Chondrocyte (in vitro differentiated cells): ENCODE measurements around the gene TCTN1. TPM values are rescaled to one million over a fixed set of nuclear protein-coding genes. Genes with fewer than 3 reads are reported as not detected.
"Not testable (repeated sequence)": the region's sequence is repeated elsewhere in the genome, so short reads cannot be mapped to it uniquely, and the experiment has no call there.

Experiments
- DNase-seq: peaks from one replicate; pipeline ENCODE4 v3.0.0; 2021; ENCODE audit warnings: mixed read lengths, low spot score
- H3K27ac Mint-ChIP-seq: one replicate; pipeline ENCODE4 v1.8.0; 2021; ENCODE audit warnings: mild to moderate bottlenecking, moderate library complexity, mixed read lengths; ENCODE audit not compliant: unreplicated experiment
- H3K27me3 Mint-ChIP-seq: 2 replicates; pipeline ENCODE4 v1.8.0; 2021; ENCODE audit warnings: low read depth, mixed read lengths
- H3K36me3 Mint-ChIP-seq: 2 replicates; pipeline ENCODE4 v1.8.0; 2021; ENCODE audit warnings: low read depth, mixed read lengths
- H3K4me1 Mint-ChIP-seq: 2 replicates; pipeline ENCODE4 v1.8.0; 2021; ENCODE audit warnings: low read depth, mild to moderate bottlenecking, mixed read lengths
- H3K4me3 Mint-ChIP-seq: one replicate; pipeline ENCODE4 v1.8.0; 2021; ENCODE audit warnings: mild to moderate bottlenecking, moderate library complexity, mixed read lengths; ENCODE audit not compliant: unreplicated experiment
- H3K9me3 Mint-ChIP-seq: 2 replicates; pipeline ENCODE4 v1.8.0; 2021; ENCODE audit warnings: low read depth, mixed read lengths
- CTCF ChIP-seq: fragments of 200-600 bp; sonication (generic); IDR thresholded peaks from 2 replicates; pipeline ENCODE4 v1.5.0; 2021; ENCODE audit warnings: antibody characterized with exemption, mild to moderate bottlenecking, moderate library complexity
- total RNA-seq: library from RNA; stranded (reverse); gene quantifications from 3 replicates; pipeline ENCODE4 v1.2.1, GENCODE V29; 2021

The TCTN1 gene
- total RNA-seq, 1 donor from 2014 or later, result 32.9 TPM

GRCh38 chr12:110590806-110591326 is 23.1 kb upstream of the TCTN1 start:
- Mint-ChIP-seq H3K4me3 (no peak overlapping the region), H3K36me3 (no peaks in the 10 kb centered on the region), H3K9me3 (no peaks in the 10 kb centered on the region), H3K27ac (no peak overlapping the region), H3K4me1 (peaks cover under 1% of the 10 kb centered on the region), H3K27me3 (no peaks in the 10 kb centered on the region)
- TF ChIP-seq CTCF, result no peak
- DNase-seq, result no peak

- no peaks in the 10 kb centered on the region for H3K9me3 Mint-ChIP-seq
- TF ChIP-seq CTCF, result no peak
- H3K36me3 Mint-ChIP-seq, result no peaks in the 10 kb centered on the region
- no peaks in the 10 kb centered on the region for H3K4me1 Mint-ChIP-seq
- DNase-seq, result no peak
- no peak overlapping the region for H3K4me3 Mint-ChIP-seq
- H3K27ac Mint-ChIP-seq, result peak overlapping the region; percentile 13
- no peaks in the 10 kb centered on the region for H3K27me3 Mint-ChIP-seq
Measured at GRCh38 chr12:110591451-110592051, 22.4 kb upstream of the TCTN1 start.

GRCh38 chr12:110592078-110592477 is 21.9 kb upstream of the TCTN1 start:
- Mint-ChIP-seq H3K36me3 (no peaks in the 10 kb centered on the region), H3K4me1 (no peaks in the 10 kb centered on the region), H3K27me3 (no peaks in the 10 kb centered on the region), H3K27ac (no peak overlapping the region), H3K4me3 (no peak overlapping the region), H3K9me3 (no peaks in the 10 kb centered on the region)
- no peak for DNase-seq
- no peak for TF ChIP-seq CTCF

- H3K36me3 Mint-ChIP-seq, H3K27ac Mint-ChIP-seq: not testable (repeated sequence)
Measured at GRCh38 chr12:110592919-110593318, 21.0 kb upstream of the TCTN1 start.

GRCh38 chr12:110597885-110598284 is 16.0 kb upstream of the TCTN1 start:
- no peak for TF ChIP-seq CTCF
- H3K27me3 Mint-ChIP-seq, result no peaks in the 10 kb centered on the region
- H3K4me3 Mint-ChIP-seq, result no peak overlapping the region
- no peak for DNase-seq
- H3K27ac Mint-ChIP-seq, result no peak overlapping the region
- no peaks in the 10 kb centered on the region for H3K4me1 Mint-ChIP-seq
- no peaks in the 10 kb centered on the region for H3K9me3 Mint-ChIP-seq
- H3K36me3 Mint-ChIP-seq, result no peaks in the 10 kb centered on the region

More at GRCh38 chr12:110592919-110593318, 21.0 kb upstream of the TCTN1 start:
- not testable (repeated sequence) for H3K4me3 Mint-ChIP-seq, H3K27me3 Mint-ChIP-seq, H3K4me1 Mint-ChIP-seq, H3K9me3 Mint-ChIP-seq, DNase-seq

GRCh38 chr12:110599334-110599733 is 14.6 kb upstream of the TCTN1 start:
- Mint-ChIP-seq H3K4me3 (no peak overlapping the region), H3K4me1 (no peaks in the 10 kb centered on the region), H3K9me3 (no peaks in the 10 kb centered on the region), H3K27me3 (no peaks in the 10 kb centered on the region), H3K36me3 (no peaks in the 10 kb centered on the region), H3K27ac (no peak overlapping the region)
- no peak for TF ChIP-seq CTCF
- no peak for DNase-seq
